ENCODE data around the gene SYT14. TPM values are rescaled to one million over a fixed set of nuclear protein-coding genes. Genes with fewer than 3 reads are reported as not detected.
"Not testable (repeated sequence)": the region's sequence is repeated elsewhere in the genome, so short reads cannot be mapped to it uniquely, and the experiment has no call there.

Gene SYT14
- total RNA-seq, 4 donors from 2014 or later: 7.6 to 20.0 (median 15.1) TPM

GRCh38 chr1:210043058-210043457, 105.0 kb downstream of the SYT14 start:
- Histone ChIP-seq H3K4me3 (replicated peaks in 1 of 3) (no peak overlapping the region), H3K4me1 (no peaks in the 10 kb centered on the region), H3K27ac (no peak overlapping the region), H3K9me3 (no peaks in the 10 kb centered on the region), H3K27me3 (no peaks in the 10 kb centered on the region), H3K36me3 (no peaks in the 10 kb centered on the region)
- TF ChIP-seq POLR2A (IDR thresholded peaks at IDR 0.05) (no peak), CTCF (IDR thresholded peaks at IDR 0.05) (no peak)
- DNase-seq: no peak
- intact Hi-C loops (cut with DNase I): no loop called here

- 88% methylated on average over 7 of the region's 7 CpGs for WGBS, 2 donors
- TF ChIP-seq CTCF (IDR thresholded peaks at IDR 0.05): no peak
- TF ChIP-seq POLR2A (IDR thresholded peaks at IDR 0.05): no peak
- Histone ChIP-seq H3K27ac (no peak overlapping the region), H3K36me3 (no peaks in the 10 kb centered on the region), H3K27me3 (no peaks in the 10 kb centered on the region), H3K4me1 (no peaks in the 10 kb centered on the region), H3K4me3 (replicated peaks in 1 of 3) (no peak overlapping the region), H3K9me3 (no peaks in the 10 kb centered on the region)
- intact Hi-C loops (cut with DNase I): no loop called here
- no peak for DNase-seq
These were observed 111.6 kb downstream of the SYT14 start for GRCh38 chr1:210049616-210050015.

GRCh38 chr1:210050491-210050890, 112.5 kb downstream of the SYT14 start:
- H3K27ac ChIP-seq; DNase-seq; H3K27me3 ChIP-seq; H3K9me3 ChIP-seq; H3K36me3 ChIP-seq; H3K4me1 ChIP-seq; H3K4me3 ChIP-seq (replicated peaks in 1 of 3); intact Hi-C loops (cut with DNase I): not testable (repeated sequence)
- WGBS, 2 donors: 74 to 80% methylated on average over 4 of the region's 4 CpGs

- no peak overlapping the region for H3K27ac ChIP-seq
- no peak overlapping the region for H3K4me3 ChIP-seq (replicated peaks in 1 of 3)
- no peaks in the 10 kb centered on the region for H3K4me1 ChIP-seq
- H3K27me3 ChIP-seq: no peaks in the 10 kb centered on the region
- no peaks in the 10 kb centered on the region for H3K9me3 ChIP-seq
- no peak for TF ChIP-seq CTCF (IDR thresholded peaks at IDR 0.05)
- TF ChIP-seq POLR2A (IDR thresholded peaks at IDR 0.05): no peak
- 84 to 85% methylated on average over 1 of the region's 1 CpG for WGBS, 2 donors
- no peak for DNase-seq
- intact Hi-C loops (cut with DNase I): no loop called here
- no peaks in the 10 kb centered on the region for H3K36me3 ChIP-seq
These were observed 115.1 kb downstream of the SYT14 start for GRCh38 chr1:210053126-210053525.

GRCh38 chr1:210057593-210057992, 119.6 kb downstream of the SYT14 start:
- Histone ChIP-seq H3K27me3 (no peaks in the 10 kb centered on the region), H3K9me3 (no peaks in the 10 kb centered on the region), H3K27ac (no peak overlapping the region), H3K36me3 (no peaks in the 10 kb centered on the region), H3K4me3 (replicated peaks in 1 of 3) (no peak overlapping the region), H3K4me1 (no peaks in the 10 kb centered on the region)
- intact Hi-C loops (cut with DNase I): no loop called here
- DNase-seq: no peak
- TF ChIP-seq CTCF (IDR thresholded peaks at IDR 0.05) (no peak), POLR2A (IDR thresholded peaks at IDR 0.05) (no peak)

GRCh38 chr1:210061992-210062391, 124.0 kb downstream of the SYT14 start:
- no peak for DNase-seq
- TF ChIP-seq CTCF (IDR thresholded peaks at IDR 0.05): no peak
- Histone ChIP-seq H3K27me3 (no peaks in the 10 kb centered on the region), H3K9me3 (no peaks in the 10 kb centered on the region), H3K36me3 (no peaks in the 10 kb centered on the region), H3K4me3 (replicated peaks in 1 of 3) (no peak overlapping the region), H3K27ac (no peak overlapping the region), H3K4me1 (no peaks in the 10 kb centered on the region)
- WGBS, 2 donors: 69 to 78% methylated on average over 1 of the region's 1 CpG
- intact Hi-C loops (cut with DNase I): no loop called here

All from thyroid gland (tissue), 4 donors.